IMR-90 (cell line): ENCODE data around the gene FTCDNL1. TPM values are rescaled to one million over a fixed set of nuclear protein-coding genes. Genes with fewer than 3 reads are reported as not detected.

Experiments
- ATAC-seq: fragments of 200-7000 bp; cut with Tn5 transposase; 2 replicates; pipeline ENCODE4 v1.9.1; 2020; ENCODE audit warnings: low read depth, mild to moderate bottlenecking, moderate library complexity
- BruUV-seq: library from RNA; stranded (reverse); fragments of 400-500 nt; replicated peaks from 2 replicates; lab custom pipeline; 2021; lab: Mats Ljungman, UMichigan
- CTCF ChIA-PET: fragments of 300-600 bp; formaldehyde crosslinking; extraction: SDS; loops from one replicate; lab custom pipeline; 2021; ENCODE audit warnings: antibody characterized with exemption; lab: Yijun Ruan, JAX
- POLR2A ChIA-PET: fragments of 300-600 bp; sonication (Branson Sonifier 250); formaldehyde crosslinking; loops from one replicate; lab custom pipeline; 2022; ENCODE audit warnings: antibody characterized with exemption; ENCODE audit not compliant: unreplicated experiment; lab: Charles Lee
- DNase-seq: peaks from one replicate; pipeline ENCODE4 v3.0.0; 2013
- H2AFZ ChIP-seq: replicated peaks from 2 replicates; pipeline ENCODE3; 2013; ENCODE audit warnings: low read length, mild to moderate bottlenecking; ENCODE audit not compliant: poor library complexity
- H2AK5ac ChIP-seq: 2 replicates; pipeline ENCODE4 v1.6.1; 2013; ENCODE audit warnings: low read depth, low read length, inconsistent platforms
- H2AK9ac ChIP-seq: replicated peaks from 2 replicates; pipeline ENCODE3; 2013; ENCODE audit warnings: mild to moderate bottlenecking, low read depth, low read length, moderate library complexity; ENCODE audit not compliant: poor library complexity
- H2BK120ac ChIP-seq: 2 replicates; pipeline ENCODE4 v1.6.1; 2013; ENCODE audit warnings: low read depth, low read length, inconsistent platforms
- H2BK15ac ChIP-seq: 3 replicates; pipeline ENCODE4 v1.6.1; 2013; ENCODE audit warnings: low read depth, low read length, inconsistent platforms
- H2BK20ac ChIP-seq: 2 replicates; pipeline ENCODE4 v1.6.1; 2013; ENCODE audit warnings: low read depth, mild to moderate bottlenecking, inconsistent platforms, low read length, moderate library complexity
- H2BK5ac ChIP-seq: 2 replicates; pipeline ENCODE4 v1.6.1; 2013; ENCODE audit warnings: mild to moderate bottlenecking, low read depth, low read length, inconsistent platforms; ENCODE audit not compliant: poor library complexity, severe bottlenecking
- H3K14ac ChIP-seq: replicated peaks from 2 replicates; pipeline ENCODE4 v1.6.1; 2013; ENCODE audit warnings: low read depth, low read length, inconsistent platforms
- H3K18ac ChIP-seq: 2 replicates; pipeline ENCODE4 v1.6.1; 2013; ENCODE audit warnings: low read depth, low read length, control low read depth
- H3K23ac ChIP-seq: 2 replicates; pipeline ENCODE4 v1.6.1; 2013; ENCODE audit warnings: low read depth, low read length, inconsistent platforms
- H3K27ac ChIP-seq: 2 replicates; pipeline ENCODE4 v1.5.1; 2013; ENCODE audit warnings: mild to moderate bottlenecking, control low read depth, low read length; ENCODE audit not compliant: insufficient read depth
- H3K27me3 ChIP-seq: 2 replicates; pipeline ENCODE4 v1.6.1; 2013; ENCODE audit warnings: low read length; ENCODE audit not compliant: control insufficient read depth, insufficient read depth
- H3K36me3 ChIP-seq: 2 replicates; pipeline ENCODE4 v1.6.1; 2013; ENCODE audit warnings: low read length, mixed read lengths; ENCODE audit not compliant: control insufficient read depth, insufficient read depth
- H3K4ac ChIP-seq: 2 replicates; pipeline ENCODE4 v1.6.1; 2013; ENCODE audit warnings: low read depth, low read length, inconsistent platforms
- H3K4me1 ChIP-seq: 2 replicates; pipeline ENCODE4 v1.6.1; 2013; ENCODE audit warnings: low read length, mixed read lengths; ENCODE audit not compliant: control insufficient read depth, insufficient read depth
- H3K4me2 ChIP-seq: 2 replicates; pipeline ENCODE4 v1.6.1; 2013; ENCODE audit warnings: low read depth, mild to moderate bottlenecking, control low read depth, low read length, moderate library complexity
- H3K4me3 ChIP-seq: 2 replicates; pipeline ENCODE4 v1.5.1; 2013; ENCODE audit warnings: low read depth, mild to moderate bottlenecking, control low read depth, low read length, moderate library complexity; ENCODE audit not compliant: insufficient read depth
- H3K56ac ChIP-seq: 2 replicates; pipeline ENCODE4 v1.6.1; 2013; ENCODE audit warnings: low read length, inconsistent platforms; ENCODE audit not compliant: insufficient read depth; ENCODE audit errors: extremely low read depth
- H3K79me1 ChIP-seq, 2 experiments: 2 replicates each; pipeline ENCODE4 v1.6.1; 2013; ENCODE audit warnings: low read length in 2 of 2, inconsistent platforms in 1 of 2, low read depth in 1 of 2
- H3K9ac ChIP-seq: 2 replicates; pipeline ENCODE4 v1.6.1; 2013; ENCODE audit warnings: low read depth, low read length, control low read depth
- H3K9me1 ChIP-seq: 2 replicates; pipeline ENCODE4 v1.6.1; 2013; ENCODE audit warnings: low read length, inconsistent platforms; ENCODE audit not compliant: insufficient read depth
- H3K9me3 ChIP-seq: 2 replicates; pipeline ENCODE4 v1.6.1; 2013; ENCODE audit warnings: low read length; ENCODE audit not compliant: control insufficient read depth, insufficient read depth
- H4K20me1 ChIP-seq: 2 replicates; pipeline ENCODE4 v1.6.1; 2013; ENCODE audit warnings: low read length, inconsistent platforms; ENCODE audit not compliant: insufficient read depth
- H4K5ac ChIP-seq: 2 replicates; pipeline ENCODE4 v1.6.1; 2013; ENCODE audit warnings: mild to moderate bottlenecking, low read depth, low read length, control low read depth
- H4K8ac ChIP-seq, 2 experiments: 2 replicates each; pipeline ENCODE4 v1.6.1; 2013; ENCODE audit warnings: low read depth in 2 of 2, low read length in 2 of 2, control low read depth in 1 of 2, inconsistent platforms in 1 of 2
- H4K91ac ChIP-seq: 2 replicates; pipeline ENCODE4 v1.6.1; 2013; ENCODE audit warnings: low read depth, low read length, inconsistent platforms; ENCODE audit not compliant: insufficient read depth
- BHLHE40 ChIP-seq: fragments of 150-350 bp; IDR thresholded peaks from 2 replicates; pipeline ENCODE4 v1.6.1; 2016; ENCODE audit warnings: mild to moderate bottlenecking, low read depth, low read length
- FOS ChIP-seq: fragments of 150-350 bp; IDR thresholded peaks from 2 replicates; pipeline ENCODE4 v1.6.1; 2016; ENCODE audit warnings: low read depth, low read length
- MAFK ChIP-seq: IDR thresholded peaks from 2 replicates; pipeline ENCODE4 v1.6.1; 2012; ENCODE audit warnings: low read depth, low read length, improper control_type of control experiment
- MXI1 ChIP-seq: IDR thresholded peaks from 2 replicates; pipeline ENCODE4 v1.6.1; 2012; ENCODE audit warnings: low read depth, mild to moderate bottlenecking, low read length, moderate library complexity, borderline replicate concordance
- POLR2A ChIP-seq: IDR thresholded peaks from 2 replicates; pipeline ENCODE4 v1.6.1; 2012; ENCODE audit warnings: mild to moderate bottlenecking, low read depth, low read length
- RAD21 ChIP-seq: IDR thresholded peaks from 2 replicates; pipeline ENCODE4 v1.6.1; 2012; ENCODE audit warnings: low read length, improper control_type of control experiment
- RCOR1 ChIP-seq: IDR thresholded peaks from 2 replicates; pipeline ENCODE4 v1.6.1; 2012; ENCODE audit warnings: mild to moderate bottlenecking, low read length, improper control_type of control experiment; ENCODE audit not compliant: insufficient replicate concordance
- RFX5 ChIP-seq: IDR thresholded peaks from 2 replicates; pipeline ENCODE4 v1.8.0; 2012; ENCODE audit warnings: low read depth, mild to moderate bottlenecking, low read length, moderate library complexity
- WGBS, 2 experiments: methylation state at CpG; one replicate each; pipeline versions ENCODE4 v1.1.5 to v1.1.7; 2013; ENCODE audit warnings: missing lambda C conversion rate in 2 of 2; ENCODE audit not compliant: insufficient read length in 1 of 2; ENCODE audit errors: extremely low coverage in 2 of 2; 5-methylcytosine and 5-hydroxymethylcytosine counted together
- dilution Hi-C: fragments of 300-500 bp; cut with HindIII; formaldehyde crosslinking; loops from one replicate; pipeline ENCODE4 v1.14.3; 2018; ENCODE audit warnings: low sequenced_read_pairs; ENCODE audit not compliant: unreplicated experiment
- in situ Hi-C: fragments of 300-500 bp; cut with MboI; formaldehyde crosslinking; loops from 3 replicates; pipeline ENCODE4 v1.14.3; 2019; ENCODE audit warnings: low sequenced_read_pairs, inconsistent platforms, mixed read lengths
- intact Hi-C: fragments of 100-400 bp; cut with micrococcal nuclease; formaldehyde crosslinking; loops from 2 replicates; pipeline ENCODE4 v1.10.0; 2022
- polyA plus RNA-seq, 3 experiments: library from polyadenylated mRNA; depleted of rRNA; stranded (reverse); fragments of >200 nt; gene quantifications; 2 replicates each; pipeline ENCODE4 v1.2.3, GENCODE V29; 2012; ENCODE audit warnings: low replicate concordance in 1 of 3
- total RNA-seq: library from RNA; depleted of rRNA; stranded (reverse); fragments of >200 nt; gene quantifications from 2 replicates; pipeline ENCODE4 v1.2.3, GENCODE V29; 2012
- TF ChIP-seq, protein P1 (sequence below): fragments of 150-350 bp; IDR thresholded peaks from 2 replicates; pipeline ENCODE4 v1.6.1; 2016; ENCODE audit warnings: low read depth, mild to moderate bottlenecking, low read length, moderate library complexity, borderline replicate concordance

FTCDNL1 gene
- total and polyA plus RNA-seq, 2 of the 4 experiments (the other 2 are of a cell fraction) = 0.18 to 0.21 TPM

DNA sequence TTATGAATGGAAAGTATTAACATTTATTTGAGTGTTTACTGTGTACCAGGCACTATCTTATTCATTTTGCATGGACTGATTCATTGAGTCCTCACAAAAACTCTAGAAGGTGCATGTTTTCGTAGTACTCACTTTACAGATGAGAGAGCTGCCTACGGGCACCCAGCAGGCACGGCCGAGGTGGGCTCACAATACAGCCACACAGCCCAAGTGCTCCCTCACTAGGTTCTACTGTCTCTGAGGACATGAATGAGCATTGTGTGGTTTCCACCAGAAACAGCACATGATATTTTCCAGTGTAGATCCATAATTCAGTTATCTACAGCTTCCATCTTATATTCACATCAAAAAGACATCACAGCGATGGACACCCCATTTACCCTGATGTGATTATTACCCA, 101.4 kb downstream of the FTCDNL1 start:
- Histone ChIP-seq H3K27me3 (peaks cover 13% of the 10 kb centered on the region), H2BK5ac (no peak overlapping the region), H4K8ac (no peak overlapping the region), H3K36me3 (no peaks in the 10 kb centered on the region), H3K4ac (no peak overlapping the region), H2BK15ac (no peak overlapping the region), H4K91ac (no peak overlapping the region), H2AK9ac (no peak overlapping the region), H2AK5ac (no peak overlapping the region), H3K4me3 (no peak overlapping the region), H3K9me3 (no peaks in the 10 kb centered on the region), H3K56ac (no peak overlapping the region), H3K4me2 (no peak overlapping the region), H3K18ac (no peak overlapping the region), H3K23ac (no peak overlapping the region), H4K20me1 (no peaks in the 10 kb centered on the region), H3K27ac (no peak overlapping the region), H3K4me1 (no peaks in the 10 kb centered on the region), H4K5ac (no peak overlapping the region), H3K14ac (no peak overlapping the region), H3K9me1 (no peaks in the 10 kb centered on the region), H3K79me1 (no peaks in the 10 kb centered on the region), H3K9ac (no peak overlapping the region), H2BK120ac (no peak overlapping the region), H2AFZ (no peak overlapping the region), H2BK20ac (no peak overlapping the region)
- TF ChIP-seq BHLHE40 (no peak), RAD21 (no peak), RFX5 (no peak), MXI1 (no peak), RCOR1 (no peak), POLR2A (no peak), FOS (no peak), MAFK (no peak)
- TF ChIP-seq, protein P1, sequence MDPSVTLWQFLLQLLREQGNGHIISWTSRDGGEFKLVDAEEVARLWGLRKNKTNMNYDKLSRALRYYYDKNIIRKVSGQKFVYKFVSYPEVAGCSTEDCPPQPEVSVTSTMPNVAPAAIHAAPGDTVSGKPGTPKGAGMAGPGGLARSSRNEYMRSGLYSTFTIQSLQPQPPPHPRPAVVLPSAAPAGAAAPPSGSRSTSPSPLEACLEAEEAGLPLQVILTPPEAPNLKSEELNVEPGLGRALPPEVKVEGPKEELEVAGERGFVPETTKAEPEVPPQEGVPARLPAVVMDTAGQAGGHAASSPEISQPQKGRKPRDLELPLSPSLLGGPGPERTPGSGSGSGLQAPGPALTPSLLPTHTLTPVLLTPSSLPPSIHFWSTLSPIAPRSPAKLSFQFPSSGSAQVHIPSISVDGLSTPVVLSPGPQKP = no peak
- in situ Hi-C loops (loop anchor here (25.0 kb wide), 1 partner anchor 1437 kb away; no protein-coding TSS in a partner anchor), intact Hi-C loops (no loop called here), dilution Hi-C loops (no loop called here)
- no peak for ATAC-seq
- WGBS, 2 experiments = no CpG with 5 or more reads among the region's 5 CpGs
- BruUV-seq = no TSS peak
- POLR2A ChIA-PET = no interaction called here
- CTCF ChIA-PET = interaction anchor here (1.0 kb wide), 1 partner anchor 9 kb away, joined by 4 read pairs; no protein-coding TSS in a partner anchor
- DNase-seq = no peak
